ENCODE data around the gene RYR3.

The RYR3 gene

GRCh38 chr15:33629647-33630046 is 318.9 kb downstream of the RYR3 start:
- H3K4me3 ChIP-seq (ENCODE audit: insufficient read depth, low read length, poor library complexity, severe bottlenecking), result no peak overlapping the region
- H3K79me2 ChIP-seq (ENCODE audit: insufficient read depth, low read length), result no peaks in the 10 kb centered on the region
- no peak overlapping the region for H2AFZ ChIP-seq (ENCODE audit: low read depth, low read length, severe bottlenecking)
- TF ChIP-seq EZH2phosphoT487 (conservative IDR thresholded peaks at IDR 0.05; ENCODE audit: low read length) (no peak), CTCF (IDR thresholded peaks at IDR 0.05; ENCODE audit: insufficient read depth, low read length, poor library complexity, severe bottlenecking) (no peak)
- H3K27me3 ChIP-seq (ENCODE audit: low read length), result no peaks in the 10 kb centered on the region
- no peaks in the 10 kb centered on the region for H3K9me3 ChIP-seq (ENCODE audit: insufficient read depth, low read length)
- H3K4me2 ChIP-seq (ENCODE audit: low read depth, low read length, poor library complexity, severe bottlenecking), result no peak overlapping the region
- H3K36me3 ChIP-seq (ENCODE audit: low read length), result no peaks in the 10 kb centered on the region
- no peak overlapping the region for H3K9ac ChIP-seq (ENCODE audit: low read length)
- H3F3A ChIP-seq (ENCODE audit: insufficient read depth), result no peaks in the 10 kb centered on the region
- H3K27ac ChIP-seq (ENCODE audit: low read depth, low read length), result no peak overlapping the region
- H3K9me2 ChIP-seq (replicated peaks; ENCODE audit: insufficient read depth, low read length), result no peaks in the 10 kb centered on the region
- no peaks in the 10 kb centered on the region for H4K20me1 ChIP-seq (ENCODE audit: low read depth, low read length)

- Histone ChIP-seq H3K27ac (ENCODE audit: low read depth, low read length) (no peak overlapping the region), H4K20me1 (ENCODE audit: low read depth, low read length) (no peaks in the 10 kb centered on the region), H3K27me3 (ENCODE audit: low read length) (no peaks in the 10 kb centered on the region), H3K4me2 (ENCODE audit: low read depth, low read length, poor library complexity, severe bottlenecking) (no peak overlapping the region), H3K36me3 (ENCODE audit: low read length) (no peaks in the 10 kb centered on the region), H3K9me3 (ENCODE audit: insufficient read depth, low read length) (no peaks in the 10 kb centered on the region), H3K9ac (ENCODE audit: low read length) (no peak overlapping the region), H3K79me2 (ENCODE audit: insufficient read depth, low read length) (no peaks in the 10 kb centered on the region), H3K4me3 (ENCODE audit: insufficient read depth, low read length, poor library complexity, severe bottlenecking) (no peak overlapping the region), H3F3A (ENCODE audit: insufficient read depth) (no peaks in the 10 kb centered on the region), H3K9me2 (replicated peaks; ENCODE audit: insufficient read depth, low read length) (no peaks in the 10 kb centered on the region), H2AFZ (ENCODE audit: low read depth, low read length, severe bottlenecking) (no peak overlapping the region)
- no peak for TF ChIP-seq CTCF (IDR thresholded peaks at IDR 0.05; ENCODE audit: insufficient read depth, low read length, poor library complexity, severe bottlenecking)
- TF ChIP-seq EZH2phosphoT487 (conservative IDR thresholded peaks at IDR 0.05; ENCODE audit: low read length), result no peak
Measured at GRCh38 chr15:33636234-33636633, 325.5 kb downstream of the RYR3 start.

GRCh38 chr15:33636958-33637357 is 326.2 kb downstream of the RYR3 start:
- H3K27ac ChIP-seq (ENCODE audit: low read depth, low read length), result no peak overlapping the region
- TF ChIP-seq EZH2phosphoT487 (conservative IDR thresholded peaks at IDR 0.05; ENCODE audit: low read length) (no peak), CTCF (IDR thresholded peaks at IDR 0.05; ENCODE audit: insufficient read depth, low read length, poor library complexity, severe bottlenecking) (no peak)
- no peak overlapping the region for H3K4me2 ChIP-seq (ENCODE audit: low read depth, low read length, poor library complexity, severe bottlenecking)
- no peak overlapping the region for H3K9ac ChIP-seq (ENCODE audit: low read length)
- no peak overlapping the region for H2AFZ ChIP-seq (ENCODE audit: low read depth, low read length, severe bottlenecking)
- H3K79me2 ChIP-seq (ENCODE audit: insufficient read depth, low read length), result no peaks in the 10 kb centered on the region
- no peaks in the 10 kb centered on the region for H4K20me1 ChIP-seq (ENCODE audit: low read depth, low read length)
- no peaks in the 10 kb centered on the region for H3K27me3 ChIP-seq (ENCODE audit: low read length)
- H3F3A ChIP-seq (ENCODE audit: insufficient read depth), result no peaks in the 10 kb centered on the region
- H3K36me3 ChIP-seq (ENCODE audit: low read length), result no peaks in the 10 kb centered on the region
- H3K9me3 ChIP-seq (ENCODE audit: insufficient read depth, low read length), result no peaks in the 10 kb centered on the region
- no peaks in the 10 kb centered on the region for H3K9me2 ChIP-seq (replicated peaks; ENCODE audit: insufficient read depth, low read length)
- H3K4me3 ChIP-seq (ENCODE audit: insufficient read depth, low read length, poor library complexity, severe bottlenecking), result no peak overlapping the region

Data from SU-DHL-6 (cell line).